ENCODE measurements around the gene DESI2.
A peak's percentile ranks its signal among the peaks of the same experiment; 100 is the strongest.
"Not testable (repeated sequence)": the region's sequence is repeated elsewhere in the genome, so short reads cannot be mapped to it uniquely, and the experiment has no call there.

Gene DESI2

DNA sequence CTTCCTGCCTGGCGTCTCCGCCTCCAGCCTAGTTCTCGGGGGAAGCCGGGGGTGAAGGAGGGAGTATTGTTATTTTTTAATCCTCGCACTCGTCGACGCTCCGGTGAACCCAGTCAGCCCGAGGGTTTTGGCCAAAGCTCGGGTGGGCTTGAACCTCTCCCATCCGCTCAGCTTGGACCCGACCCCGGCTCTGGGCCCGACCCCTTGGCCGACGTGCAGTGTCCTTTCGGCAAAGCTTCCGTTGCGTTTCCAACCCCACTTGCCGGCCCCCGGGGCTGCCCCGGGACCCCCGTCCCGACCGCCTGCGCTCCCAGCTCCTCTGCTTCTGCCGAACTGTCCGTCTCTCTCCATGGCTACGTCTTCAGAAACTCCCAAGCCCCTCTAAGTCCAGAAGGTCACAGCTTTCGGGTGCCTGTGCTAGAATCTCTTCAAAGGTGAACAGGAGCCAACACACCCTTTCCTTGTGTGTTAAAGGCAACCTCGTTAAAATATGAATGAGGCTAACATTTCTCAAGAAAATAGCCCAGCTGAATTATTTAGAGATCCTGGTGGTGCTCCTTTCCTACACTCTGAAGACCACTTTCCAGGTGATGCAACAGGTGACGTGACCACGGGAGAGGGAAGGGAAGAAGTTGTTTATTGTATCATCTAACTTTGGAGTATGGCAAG is 647 bp downstream of the DESI2 start:
- H3K4me3 ChIP-seq (ENCODE audit: low read depth, low read length) = peak overlapping the region; percentile 74
- TF ChIP-seq, protein P1, sequence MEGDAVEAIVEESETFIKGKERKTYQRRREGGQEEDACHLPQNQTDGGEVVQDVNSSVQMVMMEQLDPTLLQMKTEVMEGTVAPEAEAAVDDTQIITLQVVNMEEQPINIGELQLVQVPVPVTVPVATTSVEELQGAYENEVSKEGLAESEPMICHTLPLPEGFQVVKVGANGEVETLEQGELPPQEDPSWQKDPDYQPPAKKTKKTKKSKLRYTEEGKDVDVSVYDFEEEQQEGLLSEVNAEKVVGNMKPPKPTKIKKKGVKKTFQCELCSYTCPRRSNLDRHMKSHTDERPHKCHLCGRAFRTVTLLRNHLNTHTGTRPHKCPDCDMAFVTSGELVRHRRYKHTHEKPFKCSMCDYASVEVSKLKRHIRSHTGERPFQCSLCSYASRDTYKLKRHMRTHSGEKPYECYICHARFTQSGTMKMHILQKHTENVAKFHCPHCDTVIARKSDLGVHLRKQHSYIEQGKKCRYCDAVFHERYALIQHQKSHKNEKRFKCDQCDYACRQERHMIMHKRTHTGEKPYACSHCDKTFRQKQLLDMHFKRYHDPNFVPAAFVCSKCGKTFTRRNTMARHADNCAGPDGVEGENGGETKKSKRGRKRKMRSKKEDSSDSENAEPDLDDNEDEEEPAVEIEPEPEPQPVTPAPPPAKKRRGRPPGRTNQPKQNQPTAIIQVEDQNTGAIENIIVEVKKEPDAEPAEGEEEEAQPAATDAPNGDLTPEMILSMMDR (IDR thresholded peaks at IDR 0.05; ENCODE audit: control insufficient read depth, extremely low read depth, insufficient read depth) = no peak
- DNase-seq (ENCODE audit: low read depth) = no peak

DNA sequence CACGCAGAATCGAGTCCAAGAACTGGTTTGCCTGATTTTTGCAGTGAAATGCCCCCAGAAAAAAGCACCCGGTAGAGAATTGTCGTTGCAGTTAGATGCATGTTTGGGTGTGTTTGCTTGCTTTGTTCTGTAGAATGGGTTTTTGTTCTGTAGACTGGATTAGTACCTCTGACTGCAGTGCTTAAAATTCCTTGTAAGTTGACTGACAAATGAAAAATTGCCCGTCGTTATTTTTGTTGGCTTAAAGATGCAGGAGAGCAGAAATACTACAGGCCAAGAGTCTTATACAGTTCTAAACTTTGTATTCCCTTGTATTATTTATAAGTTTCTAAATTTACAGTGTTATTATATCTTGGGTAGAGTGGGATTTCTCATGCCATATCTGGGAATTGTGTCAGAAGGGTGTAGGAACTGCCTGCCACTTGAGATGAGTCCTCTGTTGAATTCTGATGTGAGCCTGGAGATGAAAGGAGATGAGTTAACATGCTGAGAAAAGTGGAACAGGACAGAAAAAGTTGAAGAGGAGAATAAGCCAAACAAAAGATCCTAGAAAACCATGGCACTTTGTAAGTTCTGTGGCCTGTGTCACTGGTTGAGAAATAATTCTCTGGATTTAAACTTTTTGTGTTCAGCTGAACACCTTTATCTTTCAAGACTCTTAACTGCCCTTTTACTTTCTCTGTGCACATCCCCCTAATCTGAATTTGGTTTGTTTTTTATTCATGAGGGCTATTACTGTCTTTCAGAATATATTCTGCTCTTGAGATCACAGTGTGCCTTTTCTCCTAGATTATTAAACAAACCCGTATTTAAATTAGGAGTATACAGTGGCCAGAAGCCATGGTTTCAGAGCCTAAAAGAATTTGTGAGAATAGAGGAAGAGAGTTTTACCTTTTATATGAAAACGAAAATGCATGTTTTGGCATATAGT is 1.4 kb downstream of the DESI2 start:
- DNase-seq (ENCODE audit: low read depth) = no peak

DNA sequence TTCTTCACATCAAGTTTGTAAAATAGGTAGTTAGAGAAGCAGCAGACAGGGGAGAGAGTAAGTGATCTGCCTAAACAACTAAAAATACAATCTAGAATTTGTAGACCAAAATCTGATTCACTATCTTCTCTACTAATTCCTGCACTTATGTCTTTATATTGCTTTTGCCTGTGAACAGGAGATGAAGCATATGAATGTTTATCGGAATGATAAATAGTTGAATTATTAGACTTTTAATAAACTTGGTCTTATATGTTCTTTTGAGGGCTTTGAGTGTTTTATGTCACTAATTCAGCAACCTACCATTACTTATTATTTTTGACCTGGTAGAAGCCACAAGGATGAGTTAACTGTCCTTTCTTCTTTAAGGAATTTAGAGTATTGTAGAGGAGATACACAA is 2.3 kb downstream of the DESI2 start:
- TF ChIP-seq, protein P1 (IDR thresholded peaks at IDR 0.05; ENCODE audit: control insufficient read depth, extremely low read depth, insufficient read depth) = no peak
- DNase-seq (ENCODE audit: low read depth) = no peak
- no peak overlapping the region for H3K4me3 ChIP-seq (ENCODE audit: low read depth, low read length)

More for the DNA sequence above, 1.4 kb downstream of the DESI2 start:
- TF ChIP-seq, protein P1 (IDR thresholded peaks at IDR 0.05; ENCODE audit: control insufficient read depth, extremely low read depth, insufficient read depth) = no peak
- peak overlapping the region; percentile 74 for H3K4me3 ChIP-seq (ENCODE audit: low read depth, low read length)

DNA sequence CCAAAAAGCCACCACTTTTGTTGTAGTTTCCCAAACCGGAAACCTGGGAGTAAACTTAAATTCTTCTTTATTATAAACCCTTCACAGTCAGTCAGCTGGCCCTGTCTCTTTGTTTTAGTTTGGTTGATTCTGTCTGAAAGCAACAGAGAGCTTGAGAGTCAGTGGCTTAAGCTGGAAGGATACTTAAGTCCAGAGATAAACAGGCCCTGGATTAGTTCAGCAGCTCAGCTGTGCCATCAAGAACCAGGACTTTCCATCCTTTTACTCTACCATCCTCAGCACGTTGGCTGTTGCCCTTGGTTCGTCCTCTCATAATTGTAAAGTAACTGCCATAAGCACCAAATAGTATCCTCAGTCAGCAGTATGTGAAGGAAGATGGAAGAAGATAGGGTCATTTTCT is 4.5 kb downstream of the DESI2 start:
- H3K4me3 ChIP-seq (ENCODE audit: low read depth, low read length) = no peak overlapping the region
- no peak for DNase-seq (ENCODE audit: low read depth)
- TF ChIP-seq, protein P1 (IDR thresholded peaks at IDR 0.05; ENCODE audit: control insufficient read depth, extremely low read depth, insufficient read depth) = no peak

DNA sequence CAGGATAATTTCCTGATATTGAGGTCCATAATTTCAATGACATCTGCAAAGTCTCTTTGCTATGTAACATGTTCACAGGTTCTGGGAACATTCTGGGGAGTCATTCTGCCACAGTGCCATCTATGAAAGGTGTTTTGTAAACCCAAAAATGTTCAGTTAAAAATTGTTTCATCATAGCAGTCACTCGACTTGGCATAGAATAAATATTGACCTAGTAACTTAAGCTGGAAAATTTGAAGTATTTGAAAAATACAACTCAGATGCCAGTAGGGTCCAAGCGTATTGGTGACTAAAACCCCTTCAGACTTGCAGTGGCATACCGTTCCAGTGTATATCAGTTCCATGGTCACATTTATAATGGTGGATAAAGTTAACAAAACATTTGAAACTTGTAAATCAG is 6.8 kb downstream of the DESI2 start:
- H3K4me3 ChIP-seq (ENCODE audit: low read depth, low read length) = no peak overlapping the region
- TF ChIP-seq, protein P1 (IDR thresholded peaks at IDR 0.05; ENCODE audit: control insufficient read depth, extremely low read depth, insufficient read depth) = no peak

DNA sequence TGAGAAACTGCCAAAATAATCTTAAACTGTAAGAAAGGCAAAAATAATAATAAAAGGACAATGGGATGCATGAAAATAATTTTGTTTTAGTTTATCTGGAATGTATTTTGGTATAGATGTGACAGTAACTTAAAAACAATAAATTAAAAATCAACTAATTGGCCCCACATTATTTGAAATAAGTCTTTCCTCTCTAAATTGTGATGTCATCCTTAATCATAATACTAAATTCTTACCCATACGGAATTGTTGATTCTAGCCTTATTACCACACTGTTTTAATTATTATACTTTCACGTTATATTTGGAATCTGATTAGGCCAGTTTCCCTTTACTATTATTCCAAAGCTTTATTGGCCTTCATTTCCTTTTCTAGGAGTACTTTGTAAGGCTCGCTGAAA is 7.7 kb downstream of the DESI2 start:
- H3K4me3 ChIP-seq (ENCODE audit: low read depth, low read length) = no peak overlapping the region
- DNase-seq (ENCODE audit: low read depth) = no peak
- TF ChIP-seq, protein P1 (IDR thresholded peaks at IDR 0.05; ENCODE audit: control insufficient read depth, extremely low read depth, insufficient read depth) = no peak

More for the DNA sequence above, 6.8 kb downstream of the DESI2 start:
- no peak for DNase-seq (ENCODE audit: low read depth)

DNA sequence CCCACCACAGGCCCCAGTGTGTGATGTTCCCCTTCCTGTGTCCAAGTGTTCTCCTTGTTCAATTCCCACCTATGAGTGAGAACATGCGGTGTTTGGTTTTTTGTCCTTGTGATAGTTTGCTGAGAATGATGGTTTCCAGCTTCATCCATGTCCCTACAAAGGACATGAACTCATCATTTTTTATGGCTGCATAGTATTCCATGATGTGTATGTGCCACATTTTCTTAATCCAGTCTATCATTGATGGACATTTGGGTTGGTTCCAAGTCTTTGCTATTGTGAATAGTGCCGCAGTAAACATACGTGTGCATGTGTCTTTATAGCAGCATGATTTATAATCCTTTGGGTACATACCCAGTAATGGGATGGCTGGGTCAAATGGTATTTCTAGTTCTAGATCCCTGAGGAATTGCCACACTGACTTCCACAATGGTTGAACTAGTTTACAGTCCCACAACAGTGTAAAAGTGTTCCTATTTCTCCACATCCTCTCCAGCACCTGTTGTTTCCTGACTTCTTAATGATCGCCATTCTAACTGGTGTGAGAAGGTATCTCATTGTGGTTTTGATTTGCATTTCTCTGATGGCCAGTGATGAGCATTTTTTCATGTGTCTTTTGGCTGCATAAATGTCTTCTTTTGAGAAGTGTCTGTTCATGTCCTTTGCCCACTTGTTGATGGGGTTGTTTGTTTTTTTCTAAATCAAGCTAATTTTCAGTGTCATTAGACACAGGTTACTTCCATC is 8.8 kb downstream of the DESI2 start:
- not testable (repeated sequence) for DNase-seq (ENCODE audit: low read depth); H3K4me3 ChIP-seq (ENCODE audit: low read depth, low read length)
